Neuron (in vitro differentiated cells): ENCODE results near the gene DKK2.
A peak's percentile ranks its signal among the peaks of the same experiment; 100 is the strongest.

Source experiments
- H2AFZ ChIP-seq: one replicate; pipeline ENCODE4 v1.6.1; 2013; ENCODE audit warnings: low read depth, mild to moderate bottlenecking, inconsistent platforms, low read length, moderate library complexity
- H3K27me3 ChIP-seq: one replicate; pipeline ENCODE4 v1.6.1; 2013; ENCODE audit warnings: low read length; ENCODE audit not compliant: insufficient read depth
- H3K36me3 ChIP-seq: one replicate; pipeline ENCODE4 v1.6.1; 2013; ENCODE audit warnings: low read length; ENCODE audit not compliant: insufficient read depth
- H3K4me1 ChIP-seq: one replicate; pipeline ENCODE4 v1.6.1; 2013; ENCODE audit warnings: low read length; ENCODE audit not compliant: insufficient read depth
- H3K4me3 ChIP-seq: 2 replicates; pipeline ENCODE4 v1.5.1; 2013; ENCODE audit warnings: mild to moderate bottlenecking, low read length, moderate library complexity
- H3K9me3 ChIP-seq: one replicate; pipeline ENCODE4 v1.6.1; 2013; ENCODE audit warnings: low read length

Gene DKK2

DNA sequence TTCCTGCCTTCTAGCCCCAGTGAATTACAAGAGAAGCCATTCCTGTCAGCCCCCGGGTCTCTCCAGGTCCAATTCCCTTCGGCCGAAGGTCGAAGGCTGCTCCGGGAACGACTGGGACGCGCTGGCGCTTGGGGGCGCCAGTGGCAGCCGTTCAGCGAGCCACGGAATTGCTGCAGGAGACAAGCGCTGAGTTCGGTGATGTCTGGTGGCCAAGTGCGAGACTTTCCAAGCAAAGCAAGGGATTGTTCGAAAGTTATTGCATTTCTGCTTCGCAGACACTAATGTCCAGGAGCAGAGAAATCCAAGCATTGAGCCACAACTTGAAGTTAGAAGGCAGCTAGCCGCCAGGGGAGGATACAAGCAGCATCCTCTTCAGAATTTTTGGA, 1.1 kb upstream of the DKK2 start:
- Histone ChIP-seq H3K4me1 (peaks cover 34% of the 10 kb centered on the region), H3K4me3 (no peak overlapping the region), H2AFZ (no peak overlapping the region), H3K27me3 (peaks cover 42% of the 10 kb centered on the region), H3K36me3 (no peaks in the 10 kb centered on the region), H3K9me3 (no peaks in the 10 kb centered on the region)

- peak overlapping the region; percentile 59 for H2AFZ ChIP-seq
- peaks cover 34% of the 10 kb centered on the region for H3K4me1 ChIP-seq
- H3K36me3 ChIP-seq: no peaks in the 10 kb centered on the region
- H3K4me3 ChIP-seq: peak overlapping the region; percentile 54
- no peaks in the 10 kb centered on the region for H3K9me3 ChIP-seq
- H3K27me3 ChIP-seq: peaks cover 42% of the 10 kb centered on the region
These were observed 578 bp upstream of the DKK2 start for GRCh38 chr4:107036584-107037198.

- Histone ChIP-seq H2AFZ (peak overlapping the region; percentile 59), H3K4me1 (peaks cover 34% of the 10 kb centered on the region), H3K27me3 (peaks cover 40% of the 10 kb centered on the region), H3K36me3 (no peaks in the 10 kb centered on the region), H3K4me3 (peak overlapping the region; percentile 54), H3K9me3 (no peaks in the 10 kb centered on the region)
These were observed 906 bp downstream of the DKK2 start for GRCh38 chr4:107034996-107035818.

GRCh38 chr4:107034091-107034995, 1.8 kb downstream of the DKK2 start:
- H2AFZ ChIP-seq: peak overlapping the region; percentile 85

GRCh38 chr4:107027379-107027778, 8.7 kb downstream of the DKK2 start:
- H3K4me1 ChIP-seq: no peaks in the 10 kb centered on the region
- no peak overlapping the region for H2AFZ ChIP-seq
- H3K36me3 ChIP-seq: no peaks in the 10 kb centered on the region
- no peaks in the 10 kb centered on the region for H3K9me3 ChIP-seq
- H3K4me3 ChIP-seq: no peak overlapping the region
- no peaks in the 10 kb centered on the region for H3K27me3 ChIP-seq

More at GRCh38 chr4:107034091-107034995, 1.8 kb downstream of the DKK2 start:
- Histone ChIP-seq H3K4me1 (peaks cover 34% of the 10 kb centered on the region), H3K27me3 (peaks cover 37% of the 10 kb centered on the region), H3K4me3 (peak overlapping the region; percentile 54), H3K9me3 (no peaks in the 10 kb centered on the region), H3K36me3 (no peaks in the 10 kb centered on the region)

DNA sequence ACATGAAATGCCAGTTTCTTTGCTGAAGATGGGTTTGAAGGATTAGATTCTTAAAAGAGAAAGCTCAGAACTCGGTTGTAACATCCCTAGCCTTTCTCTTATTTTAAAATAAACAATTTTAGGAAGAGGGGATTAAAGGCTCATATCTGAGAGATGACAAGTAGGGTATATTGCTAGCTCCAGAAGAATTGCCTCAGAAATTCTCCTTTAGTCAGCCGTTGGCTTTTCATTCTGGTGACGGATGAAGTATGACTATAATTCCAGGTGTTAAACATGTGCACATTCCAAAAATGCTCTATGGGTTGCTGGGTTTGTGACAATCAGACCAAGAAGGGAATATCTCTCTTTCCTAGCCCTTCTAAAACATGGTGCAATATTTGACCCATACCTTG, 17.8 kb downstream of the DKK2 start:
- H3K27me3 ChIP-seq: no peaks in the 10 kb centered on the region
- no peaks in the 10 kb centered on the region for H3K36me3 ChIP-seq
- no peak overlapping the region for H2AFZ ChIP-seq
- H3K4me1 ChIP-seq: no peaks in the 10 kb centered on the region
- H3K9me3 ChIP-seq: no peaks in the 10 kb centered on the region
- no peak overlapping the region for H3K4me3 ChIP-seq

GRCh38 chr4:107017443-107018343, 18.4 kb downstream of the DKK2 start:
- H2AFZ ChIP-seq: no peak overlapping the region
- H3K4me1 ChIP-seq: no peaks in the 10 kb centered on the region
- H3K36me3 ChIP-seq: no peaks in the 10 kb centered on the region
- no peaks in the 10 kb centered on the region for H3K9me3 ChIP-seq
- H3K4me3 ChIP-seq: no peak overlapping the region
- no peaks in the 10 kb centered on the region for H3K27me3 ChIP-seq

- Histone ChIP-seq H3K36me3 (no peaks in the 10 kb centered on the region), H3K4me1 (no peaks in the 10 kb centered on the region), H3K27me3 (no peaks in the 10 kb centered on the region), H2AFZ (no peak overlapping the region), H3K4me3 (no peak overlapping the region), H3K9me3 (no peaks in the 10 kb centered on the region)
These were observed 24.8 kb downstream of the DKK2 start for GRCh38 chr4:107011312-107011711.

DNA sequence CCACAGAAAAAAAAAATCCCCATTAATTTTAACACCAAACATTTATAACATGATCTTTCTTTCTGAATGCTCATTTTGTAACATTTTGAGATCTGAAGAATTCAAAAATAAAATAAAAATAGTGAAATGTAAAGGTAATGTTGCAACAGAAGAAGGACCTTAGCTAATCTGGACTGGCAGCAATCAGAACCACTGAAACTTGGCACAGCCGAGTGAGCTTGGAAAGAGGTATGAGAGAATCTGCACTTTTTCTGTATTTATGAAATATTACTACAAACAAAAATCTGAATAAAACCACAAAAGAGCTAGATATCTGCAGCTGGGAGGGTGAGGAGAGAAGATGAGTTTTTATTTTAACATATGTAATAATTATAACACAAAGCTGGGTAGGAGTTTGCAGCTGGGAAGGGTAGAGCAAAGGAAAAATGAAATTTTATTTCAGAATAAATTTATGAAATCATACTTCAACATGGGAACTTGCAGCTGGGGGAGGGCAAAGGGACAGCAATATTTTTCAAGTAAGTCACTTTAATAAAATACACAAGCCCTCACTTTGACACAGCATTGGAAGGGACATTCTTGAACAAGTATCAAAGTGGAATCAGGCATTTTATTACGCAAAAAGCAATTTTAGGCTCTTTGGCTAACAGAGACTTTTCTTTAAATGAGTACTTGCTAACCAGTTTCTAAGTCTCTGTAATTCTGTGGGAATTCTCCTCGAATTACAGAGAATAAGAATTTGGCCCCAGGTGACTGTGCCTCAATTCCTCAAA, 26.7 kb downstream of the DKK2 start:
- no peaks in the 10 kb centered on the region for H3K4me1 ChIP-seq
- no peaks in the 10 kb centered on the region for H3K27me3 ChIP-seq
- H3K9me3 ChIP-seq: no peaks in the 10 kb centered on the region

DNA sequence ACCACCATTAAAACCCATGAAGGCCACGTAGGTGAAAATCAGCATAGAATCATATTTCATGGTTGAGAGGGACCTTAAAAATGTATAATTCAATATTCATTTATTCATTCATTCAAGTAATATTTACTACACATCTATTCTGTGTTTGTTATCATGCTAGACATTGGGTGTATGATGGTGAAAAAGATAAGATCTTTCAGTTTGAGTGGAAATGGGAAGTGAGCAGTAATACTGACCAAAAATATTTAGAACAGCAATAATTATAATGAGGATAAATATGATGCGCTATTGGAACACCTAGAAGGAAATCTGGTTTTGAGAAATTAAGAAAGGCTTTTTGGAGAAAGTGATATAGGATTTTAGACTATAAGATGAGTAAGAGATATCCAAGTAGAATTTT, 28.0 kb downstream of the DKK2 start:
- H3K9me3 ChIP-seq: no peaks in the 10 kb centered on the region
- no peak overlapping the region for H2AFZ ChIP-seq

More for the DNA sequence above, 26.7 kb downstream of the DKK2 start:
- no peak overlapping the region for H2AFZ ChIP-seq
- H3K4me3 ChIP-seq: no peak overlapping the region
- H3K36me3 ChIP-seq: no peaks in the 10 kb centered on the region

GRCh38 chr4:107006218-107006617, 29.9 kb downstream of the DKK2 start:
- Histone ChIP-seq H3K4me1 (no peaks in the 10 kb centered on the region), H2AFZ (no peak overlapping the region), H3K36me3 (no peaks in the 10 kb centered on the region), H3K27me3 (no peaks in the 10 kb centered on the region), H3K9me3 (no peaks in the 10 kb centered on the region), H3K4me3 (no peak overlapping the region)

More for the DNA sequence above, 28.0 kb downstream of the DKK2 start:
- Histone ChIP-seq H3K36me3 (no peaks in the 10 kb centered on the region), H3K4me1 (no peaks in the 10 kb centered on the region), H3K27me3 (no peaks in the 10 kb centered on the region), H3K4me3 (no peak overlapping the region)

DNA sequence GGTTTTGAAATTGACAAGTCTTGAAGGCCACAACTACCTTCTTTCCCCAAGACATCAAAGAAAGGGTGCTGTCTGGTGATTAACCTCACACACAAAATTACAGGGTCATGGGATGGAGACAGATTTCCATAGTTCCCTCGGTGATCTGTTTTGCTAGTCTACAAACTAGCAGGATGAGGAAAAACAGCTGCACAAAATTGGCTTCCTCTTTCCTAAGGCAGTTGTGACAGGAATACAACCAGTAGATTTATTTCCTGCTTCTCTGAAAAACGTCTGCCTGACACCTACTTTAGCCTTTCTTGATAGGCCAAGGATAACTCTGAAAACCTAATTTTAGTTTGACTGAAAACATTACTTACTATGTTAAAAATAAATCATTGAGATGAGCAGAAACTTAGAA, 39.6 kb downstream of the DKK2 start:
- no peak overlapping the region for H3K4me3 ChIP-seq
- no peaks in the 10 kb centered on the region for H3K9me3 ChIP-seq
- H3K27me3 ChIP-seq: no peaks in the 10 kb centered on the region
- H3K4me1 ChIP-seq: no peaks in the 10 kb centered on the region
- H2AFZ ChIP-seq: no peak overlapping the region
- no peaks in the 10 kb centered on the region for H3K36me3 ChIP-seq
